Activated gamma-delta T cell treated with Interleukin-2 at 50 U/mL for 16 hours (primary cell): ENCODE results near the gene PPP2R2B.
A peak's percentile ranks its signal among the peaks of the same experiment; 100 is the strongest.

ENCODE experiments used
- DNase-seq: peaks from one replicate; pipeline ENCODE4 v3.0.0-alpha.2; 2020

The PPP2R2B gene

GRCh38 chr5:146884066-146884626 lies 5.6 kb upstream of the PPP2R2B start:
- DNase-seq, result no peak

GRCh38 chr5:146883511-146883910 lies 5.0 kb upstream of the PPP2R2B start:
- no peak for DNase-seq

- no peak for DNase-seq
Measured at GRCh38 chr5:146880966-146881365, 2.4 kb upstream of the PPP2R2B start.

- DNase-seq, result peak; percentile 24
Measured at GRCh38 chr5:146877783-146878475, 628 bp downstream of the PPP2R2B start.

GRCh38 chr5:146877178-146877681 lies 1.3 kb downstream of the PPP2R2B start:
- peak; percentile 10 for DNase-seq

- no peak for DNase-seq
Measured at GRCh38 chr5:146873186-146873917, 5.2 kb downstream of the PPP2R2B start.

GRCh38 chr5:146872188-146872587 lies 6.4 kb downstream of the PPP2R2B start:
- DNase-seq, result no peak

GRCh38 chr5:146867996-146868708 lies 10.4 kb downstream of the PPP2R2B start:
- no peak for DNase-seq

GRCh38 chr5:146866263-146866662 lies 12.3 kb downstream of the PPP2R2B start:
- no peak for DNase-seq

- no peak for DNase-seq
Measured at GRCh38 chr5:146862641-146863040, 15.9 kb downstream of the PPP2R2B start.

- DNase-seq, result no peak
Measured at GRCh38 chr5:146860213-146860893, 18.2 kb downstream of the PPP2R2B start.

- no peak for DNase-seq
Measured at GRCh38 chr5:146852089-146852488, 26.5 kb downstream of the PPP2R2B start.

- DNase-seq, result no peak
Measured at GRCh38 chr5:146851133-146851532, 27.4 kb downstream of the PPP2R2B start.

GRCh38 chr5:146849694-146850303 lies 28.8 kb downstream of the PPP2R2B start:
- DNase-seq, result no peak

GRCh38 chr5:146848133-146848532 lies 30.4 kb downstream of the PPP2R2B start:
- DNase-seq, result no peak

GRCh38 chr5:146840016-146840415 lies 38.5 kb downstream of the PPP2R2B start:
- DNase-seq, result no peak

- no peak for DNase-seq
Measured at GRCh38 chr5:146836226-146836842, 42.2 kb downstream of the PPP2R2B start.

- DNase-seq, result no peak
Measured at GRCh38 chr5:146832985-146833732, 45.4 kb downstream of the PPP2R2B start.

- DNase-seq, result no peak
Measured at GRCh38 chr5:146828385-146828784, 50.2 kb downstream of the PPP2R2B start.

GRCh38 chr5:146827901-146828300 lies 50.7 kb downstream of the PPP2R2B start:
- DNase-seq, result no peak

GRCh38 chr5:146825033-146825432 lies 53.5 kb downstream of the PPP2R2B start:
- DNase-seq, result no peak
